SH-SY5Y (cell line): Measurements from ENCODE around the gene BANK1.

Source experiments
- GATA2 ChIP-seq: IDR thresholded peaks from 2 replicates; pipeline ENCODE4 v1.6.1; 2011; ENCODE audit warnings: mild to moderate bottlenecking, low read depth, low read length
- GATA3 ChIP-seq: IDR thresholded peaks from 2 replicates; pipeline ENCODE4 v1.6.1; 2011; ENCODE audit warnings: low read depth, mild to moderate bottlenecking, low read length, moderate library complexity

GRCh38 chr4:101938836-101939235 is 148.3 kb downstream of the BANK1 start:
- TF ChIP-seq GATA2 = no peak
- TF ChIP-seq GATA3 = no peak
